ENCODE data around the gene WRNIP1. TPM values are rescaled to one million over a fixed set of nuclear protein-coding genes. Genes with fewer than 3 reads are reported as not detected.
"Not testable (repeated sequence)": the region's sequence is repeated elsewhere in the genome, so short reads cannot be mapped to it uniquely, and the experiment has no call there.

WRNIP1 gene
- total RNA-seq, 4 donors from 2014 or later, result 72.3 to 94.7 (median 87.0) TPM

- no peak for DNase-seq (ENCODE audit: low spot score in 2 of 2)
These were observed 6.2 kb upstream of the WRNIP1 start for GRCh38 chr6:2758980-2759379.

DNA sequence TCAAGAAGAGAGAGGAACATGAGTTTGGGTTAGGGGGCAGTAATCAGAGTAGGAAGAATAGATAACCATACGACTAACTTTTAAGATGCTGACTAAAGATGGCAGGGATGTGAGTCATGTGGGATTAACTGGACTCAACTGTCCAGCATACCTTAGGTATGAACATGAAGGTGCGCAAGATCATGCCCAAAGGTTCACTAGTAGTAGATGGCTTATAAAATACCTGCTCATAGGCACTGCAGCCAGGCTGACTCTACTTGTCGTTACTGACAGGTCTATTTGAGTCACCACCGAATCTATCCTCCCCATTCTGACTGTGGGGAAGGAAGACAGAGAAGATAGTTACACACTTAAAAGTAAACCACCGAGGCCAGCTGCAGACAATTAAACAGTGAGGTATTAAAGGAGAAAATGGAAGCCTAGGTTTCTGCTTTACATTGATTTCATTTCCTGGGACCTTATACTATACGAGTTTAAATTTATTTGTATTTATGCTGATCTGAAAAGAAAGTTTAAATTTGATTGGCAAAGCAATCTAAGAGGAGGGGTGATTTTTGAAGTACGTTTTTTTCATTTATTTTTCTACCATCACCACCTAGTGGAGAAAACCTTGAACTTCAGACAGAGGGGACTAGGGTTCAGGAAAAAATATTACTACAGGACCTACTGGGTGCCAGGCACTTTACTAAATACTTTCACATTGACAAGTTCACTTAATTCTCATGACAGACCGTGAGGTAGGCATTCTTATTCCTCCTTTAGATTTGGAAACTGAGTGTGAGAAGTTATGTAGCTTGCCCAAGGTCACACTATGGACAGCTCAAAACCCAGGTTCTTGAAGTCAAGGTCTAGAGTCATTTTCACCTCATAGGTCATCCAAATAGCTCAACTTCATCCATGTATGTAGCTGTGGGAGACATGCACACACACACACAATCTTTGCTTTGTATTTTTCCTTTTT is 4.0 kb upstream of the WRNIP1 start:
- TF ChIP-seq POLR2A (IDR thresholded peaks at IDR 0.05), result no peak
- no peak for TF ChIP-seq CTCF (IDR thresholded peaks at IDR 0.05)
- WGBS, 2 donors, result 81 to 83% methylated on average over 8 of the region's 8 CpGs
- H3K4me3 ChIP-seq (ENCODE audit: low read depth, poor library complexity, severe bottlenecking), result no peak overlapping the region
- intact Hi-C loops (cut with DNase I; ENCODE audit: low total_unique reads), result no loop called here
- DNase-seq (ENCODE audit: low spot score in 2 of 2), result no peak

More at GRCh38 chr6:2758980-2759379, 6.2 kb upstream of the WRNIP1 start:
- TF ChIP-seq POLR2A (IDR thresholded peaks at IDR 0.05) (no peak), CTCF (IDR thresholded peaks at IDR 0.05) (no peak)
- intact Hi-C loops (cut with DNase I; ENCODE audit: low total_unique reads), result no loop called here
- WGBS, 2 donors, result 85 to 90% methylated on average over 3 of the region's 3 CpGs
- no peak overlapping the region for H3K4me3 ChIP-seq (ENCODE audit: low read depth, poor library complexity, severe bottlenecking)

GRCh38 chr6:2762868-2763267 is 2.3 kb upstream of the WRNIP1 start:
- H3K4me3 ChIP-seq (ENCODE audit: low read depth, poor library complexity, severe bottlenecking); intact Hi-C loops (cut with DNase I; ENCODE audit: low total_unique reads); DNase-seq (ENCODE audit: low spot score in 2 of 2): not testable (repeated sequence)
- WGBS, 2 donors, result 96 to 99% methylated on average over 4 of the region's 4 CpGs

DNA sequence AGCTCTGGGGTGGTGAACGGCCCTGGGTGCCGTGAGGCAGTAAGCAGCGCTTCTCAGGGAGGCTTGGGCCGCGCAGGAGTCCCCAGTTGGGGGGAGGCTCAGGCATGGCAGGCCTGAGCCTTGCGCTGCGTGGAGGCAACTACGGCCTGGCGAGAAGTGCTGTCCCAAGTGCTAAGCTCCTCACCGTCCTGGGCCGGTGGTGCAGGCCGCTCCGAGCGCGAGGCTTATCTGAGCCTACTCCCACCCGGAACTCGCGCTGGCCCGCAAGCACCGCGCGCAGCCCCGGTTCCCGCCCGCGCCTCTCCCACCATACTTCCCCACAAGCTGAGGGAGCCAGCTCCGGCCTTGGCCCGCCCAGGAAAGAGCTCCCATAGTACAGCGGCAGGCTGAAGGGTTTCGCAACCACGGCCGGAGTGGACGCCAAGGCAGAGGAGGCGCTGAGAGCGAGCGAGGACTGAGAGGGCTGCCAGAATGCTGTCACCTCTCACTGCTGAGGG is 1.8 kb upstream of the WRNIP1 start:
- intact Hi-C loops (cut with DNase I; ENCODE audit: low total_unique reads), result no loop called here
- WGBS, 2 donors, result 98% methylated on average over 28 to 34 of the region's 36 CpGs
- DNase-seq (ENCODE audit: low spot score in 2 of 2), result peak in 1 of 2 donors; percentile 37
- no peak overlapping the region for H3K4me3 ChIP-seq (ENCODE audit: low read depth, poor library complexity, severe bottlenecking)
- no peak for TF ChIP-seq CTCF (IDR thresholded peaks at IDR 0.05)
- TF ChIP-seq POLR2A (IDR thresholded peaks at IDR 0.05), result no peak

DNA sequence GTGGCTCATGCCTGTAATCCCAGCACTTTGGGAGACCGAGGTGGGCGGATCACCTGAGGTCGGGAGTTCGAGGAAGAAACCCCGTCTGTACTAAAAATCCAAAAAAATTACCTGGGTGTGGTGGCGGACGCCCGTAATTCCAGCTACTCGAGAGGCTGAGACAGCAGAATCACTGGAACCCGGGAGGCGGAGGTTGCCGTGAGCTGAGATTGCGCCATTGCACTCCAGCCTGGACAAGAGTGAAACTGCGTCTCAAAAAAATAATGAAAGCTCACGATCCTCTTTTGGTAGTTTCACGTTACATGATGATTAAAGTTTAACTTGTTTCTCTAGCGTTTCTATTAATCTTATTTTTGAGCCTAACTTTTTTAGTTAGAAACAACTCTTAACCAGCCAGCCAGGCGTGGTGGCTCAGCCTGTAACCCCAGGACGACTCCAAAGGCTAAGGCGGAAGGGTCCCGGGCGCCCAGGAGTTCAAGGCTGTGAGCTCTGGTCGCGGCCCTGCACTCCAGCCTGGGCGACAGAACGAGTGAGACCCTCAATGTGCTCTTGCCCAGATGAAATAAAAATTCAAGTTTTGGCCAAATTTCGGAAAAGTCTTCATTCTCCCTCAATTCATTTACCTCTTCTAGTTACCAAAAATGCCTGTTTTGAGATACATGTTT is 1.2 kb upstream of the WRNIP1 start:
- no peak for TF ChIP-seq CTCF (IDR thresholded peaks at IDR 0.05)
- intact Hi-C loops (cut with DNase I; ENCODE audit: low total_unique reads), result no loop called here
- 74 to 84% methylated on average over 27 of the region's 27 CpGs for WGBS, 2 donors
- DNase-seq (ENCODE audit: low spot score in 2 of 2), result peak in 1 of 2 donors; percentile 84
- no peak overlapping the region for H3K4me3 ChIP-seq (ENCODE audit: low read depth, poor library complexity, severe bottlenecking)

- intact Hi-C loops (cut with DNase I; ENCODE audit: low total_unique reads), result no loop called here
- 0% methylated on average over 33 to 45 of the region's 45 CpGs for WGBS, 2 donors
- DNase-seq (ENCODE audit: low spot score in 2 of 2), result peak; percentile 44 to 89
- TF ChIP-seq POLR2A (IDR thresholded peaks at IDR 0.05) (no peak), CTCF (IDR thresholded peaks at IDR 0.05) (no peak)
- H3K4me3 ChIP-seq (ENCODE audit: low read depth, poor library complexity, severe bottlenecking), result no peak overlapping the region
These were observed 505 bp upstream of the WRNIP1 start for GRCh38 chr6:2764610-2765165.
